ENCODE data around the gene NHSL1.

The NHSL1 gene

GRCh38 chr6:138499303-138500018, at the start of gene NHSL1:
Gene NHSL1, minus strand, starts transcription at chr6:138499494. Its CDS starts 204 bp downstream, at chr6:138499290.
- no peak for DNase-seq

- no peak for DNase-seq
Observed at GRCh38 chr6:138546733-138547185, 47.5 kb upstream of the NHSL1 start.

- DNase-seq, result no peak
Observed at GRCh38 chr6:138545621-138545980, 46.3 kb upstream of the NHSL1 start.

- DNase-seq, result no peak
Observed at GRCh38 chr6:138544501-138544900, 45.2 kb upstream of the NHSL1 start.

- no peak for DNase-seq
Observed at GRCh38 chr6:138543657-138544056, 44.4 kb upstream of the NHSL1 start.

- DNase-seq, result no peak
Observed at GRCh38 chr6:138541823-138542481, 42.7 kb upstream of the NHSL1 start.

GRCh38 chr6:138540468-138540867, 41.2 kb upstream of the NHSL1 start:
- no peak for DNase-seq

GRCh38 chr6:138539876-138540275, 40.6 kb upstream of the NHSL1 start:
- DNase-seq, result no peak

GRCh38 chr6:138538390-138539031, 39.2 kb upstream of the NHSL1 start:
- DNase-seq, result no peak

GRCh38 chr6:138537106-138537505, 37.8 kb upstream of the NHSL1 start:
- DNase-seq, result no peak

GRCh38 chr6:138535728-138536455, 36.6 kb upstream of the NHSL1 start:
- DNase-seq, result no peak

- DNase-seq, result no peak
Observed at GRCh38 chr6:138533667-138534066, 34.4 kb upstream of the NHSL1 start.

GRCh38 chr6:138531387-138531786, 32.1 kb upstream of the NHSL1 start:
- no peak for DNase-seq

- DNase-seq, result no peak
Observed at GRCh38 chr6:138529478-138529877, 30.2 kb upstream of the NHSL1 start.

GRCh38 chr6:138528956-138529355, 29.7 kb upstream of the NHSL1 start:
- no peak for DNase-seq

GRCh38 chr6:138528137-138528536, 28.8 kb upstream of the NHSL1 start:
- no peak for DNase-seq

- DNase-seq, result no peak
Observed at GRCh38 chr6:138527411-138528088, 28.3 kb upstream of the NHSL1 start.

GRCh38 chr6:138526822-138527235, 27.5 kb upstream of the NHSL1 start:
- no peak for DNase-seq

- DNase-seq, result no peak
Observed at GRCh38 chr6:138525355-138525754, 26.1 kb upstream of the NHSL1 start.

GRCh38 chr6:138524526-138524925, 25.2 kb upstream of the NHSL1 start:
- DNase-seq, result no peak

- no peak for DNase-seq
Observed at GRCh38 chr6:138523347-138524210, 24.3 kb upstream of the NHSL1 start.

GRCh38 chr6:138522611-138523010, 23.3 kb upstream of the NHSL1 start:
- no peak for DNase-seq
